H1 (cell line): ENCODE data around the gene PLXNB1. TPM values are rescaled to one million over a fixed set of nuclear protein-coding genes. Genes with fewer than 3 reads are reported as not detected.

Source experiments
- CBX8 ChIP-seq: fragments of 300-800, 300-1000 bp; sonication (generic); IDR thresholded peaks from 2 replicates; pipeline ENCODE4 v1.7.1; 2016; ENCODE audit warnings: low read depth, low read length, borderline replicate concordance
- CEBPB ChIP-seq: IDR thresholded peaks from 2 replicates; pipeline ENCODE4 v1.6.1; 2012; ENCODE audit warnings: low read depth, low read length
- CHD2 ChIP-seq: IDR thresholded peaks from 2 replicates; pipeline ENCODE4 v1.6.1; 2012; ENCODE audit warnings: low read length, improper control_type of control experiment
- FOSL1 ChIP-seq: IDR thresholded peaks from 2 replicates; pipeline ENCODE4 v1.6.1; 2011; ENCODE audit warnings: mild to moderate bottlenecking, low read depth, low read length, moderate library complexity; ENCODE audit not compliant: insufficient read depth
- HDAC2 ChIP-seq, 2 experiments: fragments of 300-600 bp in 1 of 2; sonication (generic) in 1 of 2; IDR thresholded peaks; 2 replicates each; pipeline ENCODE4 v1.6.1; 2011 to 2012; ENCODE audit warnings: low read depth in 2 of 2, low read length in 2 of 2, mild to moderate bottlenecking in 2 of 2, moderate library complexity in 2 of 2, borderline replicate concordance in 1 of 2, inconsistent platforms in 1 of 2
- POU5F1 ChIP-seq: IDR thresholded peaks from 2 replicates; pipeline ENCODE4 v1.6.1; 2011; ENCODE audit warnings: low read depth, mild to moderate bottlenecking, low read length, moderate library complexity
- RAD21 ChIP-seq, 2 experiments: IDR thresholded peaks in 1 of 2; conservative IDR thresholded peaks in 1 of 2; 2 replicates each; pipeline ENCODE4 v1.6.1; 2011; ENCODE audit warnings: low read depth in 2 of 2, low read length in 2 of 2, improper control_type of control experiment in 1 of 2, inconsistent platforms in 1 of 2, mild to moderate bottlenecking in 1 of 2, moderate library complexity in 1 of 2
- TAF1 ChIP-seq: IDR thresholded peaks from 2 replicates; pipeline ENCODE4 v1.6.1; 2011; ENCODE audit warnings: mild to moderate bottlenecking, low read depth, low read length
- TBP ChIP-seq: IDR thresholded peaks from 2 replicates; pipeline ENCODE4 v1.6.1; 2011; ENCODE audit warnings: low read depth, low read length, improper control_type of control experiment
- TCF12 ChIP-seq: IDR thresholded peaks from 2 replicates; pipeline ENCODE4 v1.6.1; 2011; ENCODE audit warnings: low read depth, mild to moderate bottlenecking, low read length
- polyA plus RNA-seq, 7 experiments: library from polyadenylated mRNA; depleted of rRNA in 3 of 7; stranded (reverse) in 5 of 7; unstranded in 2 of 7; fragments of >200 nt in 5 of 7; fragments of 200-250 nt in 2 of 7; gene quantifications; 1 replicate in 5 of 7; 2 replicates in 1 of 7; 4 replicates in 1 of 7; pipeline versions ENCODE4 v1.2.1 to v1.2.3, GENCODE V29; 2011 to 2013; ENCODE audit warnings: missing spikeins in 2 of 7, mixed read lengths in 2 of 7
- total RNA-seq: library from RNA; stranded (reverse); fragmentation: NEBNext Ultra II Directional; extraction: Animal tissue kit (Norgen Biotek cat#: 25700); gene quantifications from 2 replicates; pipeline ENCODE4 v1.2.1, GENCODE V29; 2021

PLXNB1 gene
- total and polyA plus RNA-seq, 2 of the 8 experiments (the other 6 are each of a cell fraction or from before 2014, with no cell fraction given): 109 to 114 TPM

- TF ChIP-seq FOSL1 (no peak), HDAC2 (IDR thresholded peaks at IDR 0.05; ENCODE audit: borderline replicate concordance in 1 of 2, low read depth in 2 of 2, low read length in 2 of 2) (no peak), TAF1 (peak; percentile 28), POU5F1 (no peak), TBP (no peak), CEBPB (no peak), TCF12 (no peak), CHD2 (no peak), RAD21 (IDR thresholded peaks at IDR 0.05 in 1 of 2, conservative IDR thresholded peaks at IDR 0.05 in 1 of 2; ENCODE audit: low read depth in 2 of 2, low read length in 2 of 2) (no peak), CBX8 (no peak)
Observed at GRCh38 chr3:48428572-48429316, 1.1 kb downstream of the PLXNB1 start (continued).
